Endothelial cell of umbilical vein (primary cell): Measurements from ENCODE around the gene PLA2G5. TPM values are rescaled to one million over a fixed set of nuclear protein-coding genes. Genes with fewer than 3 reads are reported as not detected.

Experiments
- BruUV-seq: library from RNA; stranded (reverse); fragments of 400-500 nt; replicated peaks from 2 replicates; lab custom pipeline; 2021; lab: Mats Ljungman, UMichigan
- CTCF ChIA-PET: fragments of 300-600, 350-600 bp; sonication (Branson Sonifier 250); formaldehyde crosslinking; loops from one replicate; lab custom pipeline; 2021; ENCODE audit warnings: antibody characterized with exemption, inconsistent platforms; lab: Charles Lee
- POLR2A ChIA-PET: fragments of 300-600, 350-600 bp; sonication (Branson Sonifier 250); formaldehyde crosslinking; loops from one replicate; lab custom pipeline; 2021; ENCODE audit warnings: antibody characterized with exemption, inconsistent platforms; lab: Charles Lee
- DNase-seq: peaks from one replicate; pipeline ENCODE4 v3.0.0-alpha.2; 2011; ENCODE audit warnings: low read depth, low spot score
- FAIRE-seq: peaks from 2 replicates; lab custom pipeline; 2011; peaks lifted over from hg19 to GRCh38; lab: Jason Lieb, UNC
- H2AFZ ChIP-seq: 2 replicates; pipeline ENCODE4 v1.6.0; 2012; ENCODE audit warnings: low read depth, low read length, control low read depth, inconsistent platforms
- H3K27ac ChIP-seq: 2 replicates; pipeline ENCODE4 v1.5.1; 2011; ENCODE audit warnings: low read depth, mild to moderate bottlenecking, control low read depth, low read length, moderate library complexity; ENCODE audit not compliant: insufficient read depth
- H3K27me3 ChIP-seq, 2 experiments: 2 replicates each; pipeline versions ENCODE4 v1.6.0 to v1.6.1; 2011; ENCODE audit warnings: low read length in 2 of 2, mixed read lengths in 1 of 2; ENCODE audit not compliant: control insufficient read depth in 2 of 2, insufficient read depth in 2 of 2
- H3K36me3 ChIP-seq, 2 experiments: 2 replicates in 1 of 2; 3 replicates in 1 of 2; pipeline ENCODE4 v1.5.1; 2011; ENCODE audit warnings: low read length in 2 of 2, mild to moderate bottlenecking in 1 of 2, moderate library complexity in 1 of 2; ENCODE audit not compliant: control insufficient read depth in 2 of 2, insufficient read depth in 2 of 2; ENCODE audit errors: extremely low read depth in 1 of 2
- H3K4me1 ChIP-seq: 3 replicates; pipeline ENCODE4 v1.5.1; 2011; ENCODE audit warnings: mild to moderate bottlenecking, low read length; ENCODE audit not compliant: control insufficient read depth, insufficient read depth; ENCODE audit errors: extremely low read depth
- H3K4me2 ChIP-seq: 2 replicates; pipeline ENCODE4 v1.6.1; 2011; ENCODE audit warnings: low read length, control low read depth, mixed read lengths; ENCODE audit not compliant: insufficient read depth
- H3K4me3 ChIP-seq, 3 experiments: fragments of 200-600 bp in 1 of 3; sonication (generic), shearing (Covaris generic) in 1 of 3; replicated peaks in 1 of 3; 2 replicates each; pipeline ENCODE4 v1.5.1; 2011 to 2016; ENCODE audit warnings: control low read depth in 3 of 3, low read length in 3 of 3, mild to moderate bottlenecking in 2 of 3, inconsistent platforms in 1 of 3, low read depth in 1 of 3, moderate library complexity in 1 of 3; ENCODE audit not compliant: insufficient read depth in 1 of 3
- H3K79me2 ChIP-seq: 2 replicates; pipeline ENCODE4 v1.6.0; 2012; ENCODE audit warnings: low read length, inconsistent platforms; ENCODE audit not compliant: control insufficient read depth, insufficient read depth
- H3K9ac ChIP-seq: replicated peaks from 2 replicates; pipeline ENCODE3; 2011; ENCODE audit warnings: low read length, control low read depth; ENCODE audit not compliant: insufficient read depth; ENCODE audit errors: extremely low read depth
- H3K9me1 ChIP-seq: replicated peaks from 3 replicates; pipeline ENCODE4 v1.6.0; 2011; ENCODE audit warnings: mild to moderate bottlenecking, low read length; ENCODE audit not compliant: control insufficient read depth, insufficient read depth; ENCODE audit errors: extremely low read depth
- H3K9me3 ChIP-seq: replicated peaks from 2 replicates; pipeline ENCODE4 v1.5.1; 2012; ENCODE audit warnings: low read length, inconsistent platforms; ENCODE audit not compliant: control insufficient read depth, insufficient read depth
- H4K20me1 ChIP-seq: replicated peaks from 2 replicates; pipeline ENCODE3; 2011; ENCODE audit warnings: mild to moderate bottlenecking, low read length; ENCODE audit not compliant: control insufficient read depth, insufficient read depth; ENCODE audit errors: extremely low read depth
- EZH2 ChIP-seq: IDR thresholded peaks from 2 replicates; pipeline ENCODE4 v1.6.1; 2012; ENCODE audit warnings: borderline replicate concordance, low read depth, mild to moderate bottlenecking, moderate library complexity, low read length, inconsistent platforms; ENCODE audit not compliant: severe bottlenecking
- FOS ChIP-seq: IDR thresholded peaks from 2 replicates; pipeline ENCODE4 v1.6.1; 2011; ENCODE audit warnings: mild to moderate bottlenecking, low read length, moderate library complexity, borderline replicate concordance; ENCODE audit not compliant: insufficient read depth
- GATA2 ChIP-seq: IDR thresholded peaks from 2 replicates; pipeline ENCODE4 v1.7.0; 2011; ENCODE audit warnings: low read depth, mild to moderate bottlenecking, moderate library complexity, mixed read lengths, low read length; ENCODE audit not compliant: insufficient read length, insufficient read depth
- JUN ChIP-seq: IDR thresholded peaks from 2 replicates; pipeline ENCODE4 v1.6.1; 2011; ENCODE audit warnings: borderline replicate concordance, low read depth; ENCODE audit not compliant: insufficient read length, insufficient read depth
- MYC ChIP-seq: IDR thresholded peaks from one replicate; pipeline ENCODE4 v1.6.1; 2011; ENCODE audit warnings: mild to moderate bottlenecking, low read depth, low read length
- POLR2A ChIP-seq: IDR thresholded peaks from 2 replicates; pipeline ENCODE4 v1.6.1; 2012; ENCODE audit warnings: low read depth, mild to moderate bottlenecking, control low read depth, low read length
- POLR2AphosphoS5 ChIP-seq: IDR thresholded peaks from 2 replicates; pipeline ENCODE4 v1.6.1; 2012; ENCODE audit warnings: low read depth, mild to moderate bottlenecking, control low read depth, low read length, moderate library complexity; ENCODE audit not compliant: insufficient read depth
- dilution Hi-C: fragments of 300-500 bp; cut with MboI; formaldehyde crosslinking; loops from one replicate; pipeline ENCODE4 v1.15.0; 2019; ENCODE audit warnings: low sequenced_read_pairs; ENCODE audit not compliant: extremely low pct_ligation_motif_present
- intact Hi-C: fragments of 100-400 bp; cut with micrococcal nuclease; formaldehyde crosslinking; loops from one replicate; pipeline ENCODE4 v1.10.0; 2022
- polyA plus RNA-seq, 4 experiments: library from polyadenylated mRNA; depleted of rRNA in 3 of 4; stranded (reverse) in 3 of 4; unstranded in 1 of 4; fragments of >200 nt; gene quantifications; 2 replicates each; pipeline versions ENCODE4 v1.2.1 to v1.2.3, GENCODE V29; 2011 to 2012; ENCODE audit warnings: missing spikeins in 1 of 4
- total RNA-seq: library from RNA; stranded (reverse); gene quantifications from 2 replicates; pipeline ENCODE4 v1.2.3, GENCODE V29; 2021
- TF ChIP-seq, protein P1 (sequence below): IDR thresholded peaks from 2 replicates; pipeline ENCODE4 v1.6.1; 2011; ENCODE audit not compliant: insufficient read depth, insufficient read length
- TF ChIP-seq, protein P2 (sequence below), 2 donors: IDR thresholded peaks; 1 replicate in 1 of 2; 2 replicates in 1 of 2; pipeline ENCODE4 v1.5.1; 2011; ENCODE audit warnings: low read length in 2 of 2, mild to moderate bottlenecking in 2 of 2, moderate library complexity in 2 of 2, control low read depth in 1 of 2, inconsistent platforms in 1 of 2, low read depth in 1 of 2; ENCODE audit not compliant: insufficient read depth in 1 of 2; ENCODE audit errors: extremely low read depth in 1 of 2

The PLA2G5 gene
- total and polyA plus RNA-seq, 2 donors (not counting 3 experiments of a cell fraction or from before 2014, with no cell fraction given), result 0.06 TPM; not detected in 1

DNA sequence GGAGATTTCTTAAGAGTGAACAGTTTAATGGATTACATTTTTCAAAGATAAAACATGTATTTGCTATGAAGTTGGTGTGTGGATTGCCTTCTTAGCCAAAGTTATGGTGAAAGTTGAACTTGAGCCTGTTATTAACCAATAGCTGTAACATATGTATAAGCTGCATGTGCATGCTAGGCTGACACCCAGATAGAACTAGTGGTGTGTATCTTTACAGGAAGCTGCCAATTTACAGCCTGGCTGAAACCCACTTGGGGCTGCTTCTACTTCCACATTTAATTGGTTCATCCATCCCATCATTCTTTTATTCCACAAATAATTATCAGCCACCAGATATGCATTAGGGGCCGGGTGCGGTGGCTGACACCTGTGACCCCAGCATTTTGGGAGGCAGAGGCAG lies 3.3 kb downstream of the PLA2G5 start:
- Histone ChIP-seq H4K20me1 (no peaks in the 10 kb centered on the region), H3K9me3 (no peaks in the 10 kb centered on the region), H3K27ac (no peak overlapping the region), H3K9ac (no peak overlapping the region), H3K4me2 (no peak overlapping the region), H3K27me3 (no peaks in the 10 kb centered on the region), H3K4me3 (no peak overlapping the region), H2AFZ (no peak overlapping the region), H3K4me1 (no peaks in the 10 kb centered on the region), H3K36me3 (no peaks in the 10 kb centered on the region), H3K9me1 (no peaks in the 10 kb centered on the region), H3K79me2 (no peaks in the 10 kb centered on the region)
- BruUV-seq, result no TSS peak
- ChIA-PET POLR2A (no interaction called here), CTCF (no interaction called here)
- DNase-seq (no peak), FAIRE-seq (no peak)
- TF ChIP-seq, protein P1, sequence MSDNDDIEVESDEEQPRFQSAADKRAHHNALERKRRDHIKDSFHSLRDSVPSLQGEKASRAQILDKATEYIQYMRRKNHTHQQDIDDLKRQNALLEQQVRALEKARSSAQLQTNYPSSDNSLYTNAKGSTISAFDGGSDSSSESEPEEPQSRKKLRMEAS, result no peak
- TF ChIP-seq MYC (no peak), POLR2AphosphoS5 (no peak)
- intact Hi-C loops, result no loop called here
- dilution Hi-C loops, result no loop called here

DNA sequence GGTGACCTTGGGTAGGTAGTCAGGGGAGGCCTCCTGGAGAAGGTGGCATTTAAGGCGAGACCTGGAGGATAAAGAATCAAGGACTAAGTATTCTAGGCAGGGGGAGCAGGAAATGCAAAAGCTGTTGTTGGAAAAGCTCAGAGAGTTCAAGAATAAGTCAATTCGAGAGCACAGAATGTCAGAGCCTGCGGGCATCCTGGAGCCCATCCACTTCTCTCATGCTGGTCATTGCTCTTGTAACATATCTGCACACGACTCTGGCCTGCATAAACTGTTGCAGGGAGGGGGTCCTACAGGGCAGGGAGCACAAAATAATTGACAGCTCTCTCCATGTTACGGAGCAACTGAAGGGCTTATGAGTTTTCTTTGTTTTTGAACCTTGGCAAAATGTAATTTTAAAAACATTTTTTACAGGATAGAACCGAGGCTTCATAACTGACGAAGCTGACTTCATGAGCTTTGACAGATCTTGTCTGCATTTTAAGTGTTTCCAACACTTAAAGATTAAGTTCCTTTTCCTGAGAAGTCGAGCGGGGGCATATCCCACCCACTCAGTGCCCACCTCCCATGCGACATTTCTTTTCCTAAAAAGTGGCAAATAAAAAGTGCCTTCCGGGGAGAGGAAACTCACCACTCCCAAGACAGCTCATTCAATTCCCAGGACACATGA lies 4.2 kb downstream of the PLA2G5 start:
- POLR2A ChIA-PET, result no interaction called here
- Histone ChIP-seq H3K27ac (no peak overlapping the region), H3K4me3 (no peak overlapping the region), H3K36me3 (no peaks in the 10 kb centered on the region), H3K4me1 (no peaks in the 10 kb centered on the region), H3K79me2 (no peaks in the 10 kb centered on the region), H3K9ac (no peak overlapping the region), H3K9me3 (no peaks in the 10 kb centered on the region), H3K9me1 (no peaks in the 10 kb centered on the region), H4K20me1 (no peaks in the 10 kb centered on the region), H2AFZ (no peak overlapping the region), H3K4me2 (no peak overlapping the region), H3K27me3 (no peaks in the 10 kb centered on the region)
- no peak for FAIRE-seq
- TF ChIP-seq, protein P2, sequence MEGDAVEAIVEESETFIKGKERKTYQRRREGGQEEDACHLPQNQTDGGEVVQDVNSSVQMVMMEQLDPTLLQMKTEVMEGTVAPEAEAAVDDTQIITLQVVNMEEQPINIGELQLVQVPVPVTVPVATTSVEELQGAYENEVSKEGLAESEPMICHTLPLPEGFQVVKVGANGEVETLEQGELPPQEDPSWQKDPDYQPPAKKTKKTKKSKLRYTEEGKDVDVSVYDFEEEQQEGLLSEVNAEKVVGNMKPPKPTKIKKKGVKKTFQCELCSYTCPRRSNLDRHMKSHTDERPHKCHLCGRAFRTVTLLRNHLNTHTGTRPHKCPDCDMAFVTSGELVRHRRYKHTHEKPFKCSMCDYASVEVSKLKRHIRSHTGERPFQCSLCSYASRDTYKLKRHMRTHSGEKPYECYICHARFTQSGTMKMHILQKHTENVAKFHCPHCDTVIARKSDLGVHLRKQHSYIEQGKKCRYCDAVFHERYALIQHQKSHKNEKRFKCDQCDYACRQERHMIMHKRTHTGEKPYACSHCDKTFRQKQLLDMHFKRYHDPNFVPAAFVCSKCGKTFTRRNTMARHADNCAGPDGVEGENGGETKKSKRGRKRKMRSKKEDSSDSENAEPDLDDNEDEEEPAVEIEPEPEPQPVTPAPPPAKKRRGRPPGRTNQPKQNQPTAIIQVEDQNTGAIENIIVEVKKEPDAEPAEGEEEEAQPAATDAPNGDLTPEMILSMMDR (IDR thresholded peaks at IDR 0.05; ENCODE audit: extremely low read depth in 1 of 2, insufficient read depth in 1 of 2, low read depth in 1 of 2, low read length in 2 of 2), result no peak
- TF ChIP-seq, protein P1, result no peak
- TF ChIP-seq JUN, result no peak
- no peak for TF ChIP-seq FOS
- TF ChIP-seq POLR2AphosphoS5, result no peak
- no peak for TF ChIP-seq EZH2
- no peak for TF ChIP-seq MYC
- TF ChIP-seq POLR2A, result no peak
- TF ChIP-seq GATA2, result no peak
- dilution Hi-C loops, result no loop called here
- no TSS peak for BruUV-seq
- intact Hi-C loops, result no loop called here
- CTCF ChIA-PET, result no interaction called here
- DNase-seq, result no peak
